Activated T-cell treated with anti-CD3 and anti-CD28 coated beads for 48 hours (primary cell): Measurements from ENCODE around the gene CCDC144A.
"Not testable (repeated sequence)": the region's sequence is repeated elsewhere in the genome, so short reads cannot be mapped to it uniquely, and the experiment has no call there.

ENCODE experiments used
- DNase-seq: peaks from one replicate; pipeline ENCODE4 v3.0.0-alpha.2; 2020; ENCODE audit warnings: low read depth

Gene CCDC144A, protein sequence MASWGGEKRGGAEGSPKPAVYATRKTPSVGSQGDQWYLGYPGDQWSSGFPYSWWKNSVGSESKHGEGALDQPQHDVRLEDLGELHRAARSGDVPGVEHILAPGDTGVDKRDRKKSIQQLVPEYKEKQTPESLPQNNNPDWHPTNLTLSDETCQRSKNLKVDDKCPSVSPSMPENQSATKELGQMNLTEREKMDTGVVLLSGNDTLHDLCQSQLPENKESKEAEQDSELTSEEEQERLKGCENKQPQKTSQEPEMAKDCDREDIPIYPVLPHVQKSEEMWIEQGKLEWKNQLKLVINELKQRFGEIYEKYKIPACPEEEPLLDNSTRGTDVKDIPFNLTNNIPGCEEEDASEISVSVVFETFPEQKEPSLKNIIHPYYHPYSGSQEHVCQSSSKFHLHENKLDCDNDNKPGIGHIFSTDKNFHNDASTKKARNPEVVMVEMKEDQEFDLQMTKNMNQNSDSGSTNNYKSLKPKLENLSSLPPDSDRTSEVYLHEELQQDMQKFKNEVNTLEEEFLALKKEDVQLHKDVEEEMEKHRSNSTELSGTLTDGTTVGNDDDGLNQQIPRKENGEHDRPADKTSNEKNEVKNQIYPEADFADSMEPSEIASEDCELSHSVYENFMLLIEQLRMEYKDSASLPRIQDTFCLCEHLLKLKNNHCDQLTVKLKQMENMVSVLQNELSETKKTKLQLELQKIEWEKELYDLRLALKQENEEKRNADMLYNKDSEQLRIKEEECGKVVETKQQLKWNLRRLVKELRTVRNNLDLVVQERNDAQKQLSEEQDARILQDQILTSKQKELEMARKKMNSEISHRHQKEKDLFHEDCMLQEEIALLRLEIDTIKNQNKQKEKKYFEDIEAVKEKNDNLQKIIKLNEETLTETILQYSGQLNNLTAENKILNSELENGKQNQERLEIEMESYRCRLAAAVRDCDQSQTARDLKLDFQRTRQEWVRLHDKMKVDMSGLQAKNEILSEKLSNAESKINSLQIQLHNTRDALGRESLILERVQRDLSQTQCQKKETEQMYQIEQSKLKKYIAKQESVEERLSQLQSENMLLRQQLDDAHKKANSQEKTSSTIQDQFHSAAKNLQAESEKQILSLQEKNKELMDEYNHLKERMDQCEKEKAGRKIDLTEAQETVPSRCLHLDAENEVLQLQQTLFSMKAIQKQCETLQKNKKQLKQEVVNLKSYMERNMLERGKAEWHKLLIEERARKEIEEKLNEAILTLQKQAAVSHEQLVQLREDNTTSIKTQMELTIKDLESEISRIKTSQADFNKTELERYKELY (N-terminal part only)

DNA sequence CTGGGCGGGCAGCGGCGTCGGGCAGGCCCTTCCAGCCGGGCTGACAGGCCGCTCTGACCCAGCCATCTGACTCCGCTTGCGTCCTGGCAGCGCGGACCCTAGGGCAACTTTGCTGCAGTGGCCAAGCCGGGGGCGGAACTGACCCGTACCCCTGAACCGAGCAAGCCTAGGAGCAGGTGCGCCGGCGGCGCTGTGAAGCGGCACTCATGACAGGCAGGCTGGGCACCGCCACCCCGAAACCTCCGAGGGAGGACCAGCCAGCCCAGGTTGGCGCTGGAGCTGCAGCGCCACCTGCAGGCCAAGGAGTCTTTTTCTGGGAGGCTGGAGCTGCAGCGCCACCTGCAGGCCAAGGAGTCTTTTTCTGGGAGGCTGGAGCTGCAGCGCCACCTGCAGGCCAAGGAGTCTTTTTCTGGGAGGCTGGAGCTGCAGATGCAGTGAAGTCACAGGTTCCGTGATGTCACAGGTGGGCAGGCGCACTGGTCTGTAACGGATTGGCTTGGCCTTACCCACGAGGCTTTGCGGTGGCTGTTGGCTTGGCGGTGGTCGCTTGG, at the start of gene CCDC144A:
TSS of gene CCDC144A (plus strand) at position 511 of the 551 bp plus-strand sequence. CDS start 160 bp downstream, outside the sequence.
- DNase-seq, result peak; percentile 67

DNA sequence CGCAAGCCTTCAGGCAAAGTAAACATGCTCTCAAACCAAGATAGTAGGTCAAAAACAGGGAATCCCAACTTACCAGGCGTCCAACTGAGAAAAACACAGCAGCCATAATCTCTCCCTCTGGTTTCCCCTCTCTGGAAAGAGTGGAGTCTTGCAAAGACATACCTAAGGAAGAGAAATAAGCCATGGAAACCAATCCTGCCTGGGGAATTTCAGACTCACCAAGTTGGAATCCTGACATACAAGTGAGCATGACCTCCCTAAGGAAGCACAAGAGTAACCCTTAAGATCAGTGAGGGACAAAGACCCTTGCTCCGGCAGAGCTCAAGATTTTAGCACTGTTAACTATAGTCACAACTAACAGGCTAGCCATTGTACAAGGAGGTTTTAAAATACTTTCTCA, 40.5 kb upstream of the CCDC144A start:
- no peak for DNase-seq

DNA sequence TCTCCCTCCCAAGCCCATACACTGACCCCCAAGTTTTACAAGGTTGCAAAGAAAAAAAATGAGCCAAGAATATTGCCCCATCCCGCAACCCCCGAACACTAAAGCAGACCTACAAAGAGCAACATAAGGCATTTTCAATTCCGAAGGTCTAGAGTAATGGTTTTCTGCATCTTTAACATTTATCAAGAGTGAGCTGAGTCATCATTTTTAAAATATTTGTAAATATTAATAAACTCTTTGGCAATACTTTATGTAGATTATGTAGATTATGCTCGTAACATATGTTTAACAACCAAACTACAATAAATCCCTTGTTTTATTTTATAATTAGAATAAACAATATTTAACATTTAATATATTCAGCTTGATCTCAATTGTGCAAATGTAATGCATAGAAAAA, 37.8 kb upstream of the CCDC144A start:
- no peak for DNase-seq

DNA sequence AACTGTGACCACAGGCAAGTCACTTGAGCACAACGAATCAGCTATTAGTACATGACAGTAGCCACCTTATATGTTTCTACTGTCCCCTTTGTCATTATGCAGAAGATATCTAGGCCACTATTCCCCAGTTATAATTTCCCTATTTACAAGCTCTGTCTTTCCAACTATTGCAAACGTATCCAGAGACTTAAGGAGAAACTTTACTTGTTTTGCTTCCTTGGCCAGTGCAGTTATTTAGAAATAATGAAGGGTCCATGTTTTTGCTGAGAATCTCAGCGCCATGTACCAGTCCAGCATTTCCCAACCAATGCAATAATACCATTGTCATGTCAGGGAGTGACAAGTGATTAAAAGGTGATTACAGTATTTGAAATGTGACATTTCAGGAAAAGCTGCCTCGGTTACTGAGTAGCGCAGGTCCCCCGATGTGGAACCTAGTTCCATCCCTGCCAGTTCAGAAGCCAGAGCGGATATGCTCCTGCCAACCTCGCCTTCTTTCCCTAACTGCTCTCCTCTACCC, 37.1 kb upstream of the CCDC144A start:
- no peak for DNase-seq

DNA sequence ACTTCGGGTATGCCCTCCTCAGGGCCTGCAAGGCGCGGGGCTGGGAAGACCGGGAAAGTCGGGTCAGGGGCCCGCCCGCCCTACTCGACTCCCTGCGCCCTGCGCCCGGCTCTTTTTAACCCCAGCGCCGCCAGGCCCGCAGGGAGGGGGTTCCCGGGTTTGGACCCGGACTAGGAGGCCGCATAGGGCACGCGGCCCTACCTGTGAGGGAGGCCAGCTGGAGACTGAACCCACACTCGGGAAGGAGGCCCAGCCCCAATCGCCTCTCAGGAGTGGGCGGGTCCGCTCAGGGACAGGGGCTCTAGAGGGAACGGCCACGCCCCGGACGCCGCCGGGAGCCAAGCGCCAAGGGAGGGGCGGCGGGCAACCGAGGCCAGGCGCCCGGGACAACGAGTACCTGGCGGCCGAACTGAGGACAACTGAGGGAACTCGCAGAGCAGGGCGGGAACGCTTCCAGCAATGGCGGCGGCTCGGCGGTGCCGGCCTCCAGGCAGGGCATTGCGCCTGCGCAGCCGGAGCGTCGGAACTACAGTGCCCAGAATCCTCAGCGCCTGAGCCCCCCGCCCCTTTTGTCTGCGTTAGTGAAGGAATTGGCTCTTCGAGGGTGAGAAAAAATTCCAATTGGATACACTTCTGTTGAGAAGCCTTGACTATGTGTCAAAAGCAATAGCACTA, 36.5 kb upstream of the CCDC144A start, which contains the start of gene ZNF624:
TSS of gene ZNF624 (minus strand) at position 484 of the 675 bp plus-strand sequence.
- peak; percentile 88 for DNase-seq

DNA sequence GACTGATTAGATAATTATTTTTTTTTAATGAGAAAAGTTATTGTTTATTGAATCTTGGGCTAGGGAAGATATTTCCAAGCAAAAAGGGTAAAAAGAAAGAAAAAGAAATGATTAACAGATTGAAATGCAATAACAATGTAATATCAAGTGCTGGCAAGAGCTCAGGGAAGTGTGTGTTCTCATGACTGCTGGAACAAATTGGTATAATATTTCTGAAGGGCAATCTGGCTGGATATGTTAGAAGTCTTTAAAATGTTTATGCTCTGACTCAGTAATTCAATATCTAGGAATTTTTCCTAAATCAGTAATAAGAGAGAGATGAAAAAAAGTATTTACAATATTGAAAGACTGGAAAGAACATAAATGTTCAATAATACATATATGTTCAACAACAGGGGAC, 28.8 kb upstream of the CCDC144A start:
- no peak for DNase-seq

DNA sequence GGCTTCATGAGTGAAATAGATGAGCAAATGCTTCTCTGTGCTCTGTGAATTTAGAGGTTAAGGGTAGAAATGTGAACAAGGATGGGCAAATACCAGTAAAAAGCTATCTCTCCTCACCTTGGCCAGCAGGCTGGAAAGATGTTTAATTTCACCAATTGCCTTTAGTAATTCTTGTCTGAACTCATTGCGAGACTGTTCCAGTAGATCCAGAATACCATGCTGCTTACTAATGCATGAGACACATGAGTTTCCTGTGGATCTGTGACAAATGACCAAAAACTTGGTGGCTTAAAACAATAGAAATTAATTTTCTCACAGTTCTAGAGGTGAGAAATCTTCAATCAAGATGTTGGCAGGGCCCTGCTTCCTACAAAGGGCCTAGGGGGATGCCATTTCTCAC, 27.1 kb upstream of the CCDC144A start:
- DNase-seq, result no peak

DNA sequence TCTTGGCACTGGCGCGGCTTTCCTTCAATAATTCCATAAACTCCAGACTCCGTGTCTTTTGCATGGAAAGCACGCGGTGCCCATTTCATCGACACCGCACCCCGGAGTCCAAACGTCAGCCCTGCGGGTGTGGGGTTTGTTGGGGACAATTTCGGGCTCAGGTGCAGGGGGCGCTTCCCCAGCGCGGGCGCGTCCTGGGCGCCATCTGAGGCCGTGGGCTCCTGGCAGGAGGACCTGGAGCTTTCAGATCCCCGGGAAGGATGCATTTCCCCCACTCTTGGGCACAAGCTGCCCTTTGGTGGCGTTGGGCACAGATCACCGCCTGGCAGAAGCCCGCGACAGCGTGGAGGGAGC, 23.5 kb upstream of the CCDC144A start:
- not testable (repeated sequence) for DNase-seq

DNA sequence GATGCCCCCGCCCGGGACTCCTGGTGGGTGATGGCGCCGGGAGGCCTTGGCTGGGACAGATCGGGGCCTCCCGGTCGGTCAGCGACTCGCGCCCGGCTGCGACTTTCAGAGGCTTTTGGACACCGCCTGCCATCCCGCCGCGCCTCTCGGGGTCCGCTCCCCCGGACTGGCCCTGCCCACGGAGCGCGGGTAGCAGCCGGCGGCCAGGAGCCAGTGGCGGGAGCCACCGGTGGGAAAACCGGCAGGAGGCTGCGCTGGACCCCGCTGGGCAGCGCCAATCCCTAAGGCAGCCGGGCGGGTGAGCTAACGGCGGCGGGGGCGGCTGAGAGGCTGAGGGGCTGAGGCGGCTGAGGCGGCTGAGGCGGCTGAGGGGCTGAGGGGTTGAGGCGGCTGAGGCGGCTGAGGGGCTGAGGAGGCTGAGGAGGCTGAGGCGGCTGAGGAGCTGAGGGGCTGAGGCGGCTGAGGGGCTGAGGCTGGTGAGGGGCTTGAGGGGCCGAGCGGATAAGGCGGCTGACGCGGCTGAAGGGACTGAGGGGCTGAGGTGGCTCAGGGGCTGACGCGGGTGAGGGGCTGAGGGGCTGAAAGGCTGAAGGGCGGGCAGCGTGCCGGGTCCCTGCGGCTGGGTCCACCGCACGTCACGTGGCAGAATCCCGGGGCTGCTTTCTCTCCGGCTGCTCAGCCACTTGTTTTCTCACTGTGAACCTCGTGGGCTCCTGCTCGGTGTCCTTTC, 23.0 kb upstream of the CCDC144A start:
- DNase-seq, result not testable (repeated sequence)

DNA sequence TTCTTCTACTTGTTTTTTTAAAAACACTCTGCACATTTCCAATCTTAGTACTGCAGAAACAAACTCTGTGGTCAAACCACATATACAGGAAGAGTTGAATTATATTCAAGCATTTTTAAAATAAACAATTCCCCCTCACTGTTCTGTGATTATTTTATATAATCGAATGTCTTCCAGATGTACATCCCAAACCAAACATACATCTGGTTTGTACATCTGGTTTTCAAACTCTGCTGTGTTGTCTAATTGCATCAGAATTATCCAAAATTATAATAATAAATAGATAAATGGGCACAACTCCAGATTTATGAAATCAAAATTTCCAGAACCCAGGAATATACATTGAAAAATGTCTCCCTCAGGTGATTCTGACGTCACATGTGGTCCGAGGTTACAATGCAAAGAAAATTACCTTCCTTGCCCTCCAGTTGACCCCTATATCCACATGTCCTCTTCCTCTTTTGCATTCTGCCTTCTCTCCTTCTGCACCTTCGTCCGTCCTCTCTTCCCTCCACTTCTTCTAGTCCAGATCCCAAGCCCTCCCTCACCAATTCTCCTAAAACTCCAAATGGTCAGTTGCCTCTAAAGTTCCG, 13.3 kb upstream of the CCDC144A start:
- DNase-seq, result no peak

DNA sequence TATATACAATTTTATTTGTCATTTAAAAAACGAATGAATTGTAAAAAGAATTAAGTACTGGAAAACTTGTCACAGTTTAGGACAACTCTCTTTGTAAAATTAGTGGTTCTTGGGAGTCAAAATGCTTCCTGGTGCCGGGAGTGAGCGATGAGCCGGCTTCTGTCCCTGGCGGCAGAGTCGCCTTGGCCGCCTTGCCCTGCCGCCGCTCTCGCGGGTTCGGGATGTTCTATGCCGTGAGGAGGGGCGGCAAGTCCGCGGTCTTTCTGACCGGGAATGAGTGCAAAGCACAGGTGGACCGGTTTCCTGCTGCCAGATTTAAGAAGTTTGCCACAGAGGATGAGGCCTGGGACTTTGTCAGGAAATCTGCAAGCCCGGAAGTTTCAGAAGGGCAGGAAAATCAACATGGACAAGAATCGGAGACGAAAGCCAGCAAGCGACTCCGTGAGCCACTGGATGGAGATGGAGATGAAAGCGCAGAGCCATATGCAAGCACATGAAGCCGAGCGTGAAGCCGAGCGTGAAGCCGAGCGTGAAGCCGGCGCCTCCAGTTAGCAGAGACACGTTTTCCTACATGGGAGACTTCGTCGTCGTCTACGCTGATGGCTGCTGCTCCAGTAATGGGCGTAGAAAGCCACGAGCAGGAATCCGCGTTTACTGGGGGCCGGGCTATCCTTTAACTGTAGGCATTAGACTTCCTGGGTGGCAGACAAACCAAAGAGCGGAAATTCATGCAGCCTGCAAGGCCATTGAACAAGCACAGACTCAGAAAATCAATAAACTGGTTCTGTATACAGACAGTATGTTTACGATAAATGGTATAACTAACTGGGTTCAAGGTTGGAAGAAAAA, 6.5 kb upstream of the CCDC144A start:
- not testable (repeated sequence) for DNase-seq

DNA sequence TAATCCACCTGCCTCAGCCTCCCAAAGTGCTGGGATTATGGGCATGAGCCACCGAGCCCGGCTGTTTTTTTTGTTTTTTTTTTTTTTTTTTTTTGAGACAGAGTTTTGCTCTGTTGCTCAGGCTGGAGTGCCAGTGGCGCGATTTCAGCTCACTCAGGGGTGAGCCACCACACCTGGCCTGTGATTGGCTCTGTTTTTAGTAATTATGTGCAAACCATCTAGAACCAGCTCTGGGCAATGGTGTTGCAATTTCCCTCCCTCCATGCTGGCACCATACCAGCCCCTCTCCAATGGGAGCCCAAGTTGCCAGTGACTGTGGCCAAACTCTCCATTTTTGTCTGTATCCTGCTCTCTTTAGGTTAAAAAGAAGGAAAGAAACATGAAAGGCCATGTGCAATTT, 4.0 kb upstream of the CCDC144A start:
- DNase-seq, result not testable (repeated sequence)

DNA sequence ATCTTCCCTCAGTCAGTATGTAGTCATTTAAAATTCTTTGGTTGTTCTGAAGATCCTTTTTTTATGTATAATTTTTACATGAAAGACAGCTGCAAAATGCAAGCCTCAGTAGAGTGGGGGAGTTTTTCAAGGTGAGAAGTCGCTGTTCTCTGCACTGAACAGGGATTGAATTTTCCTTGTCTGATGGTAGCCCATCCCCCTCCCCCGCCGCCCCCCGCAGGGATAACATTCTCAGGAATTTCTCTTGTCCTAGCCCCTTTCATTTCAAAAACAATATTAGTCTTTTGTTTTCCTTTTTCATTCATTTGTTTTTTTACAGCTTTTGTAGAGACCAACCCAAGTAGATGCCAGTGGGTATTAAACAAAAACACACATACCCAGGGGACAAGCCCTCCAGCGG, 2.9 kb upstream of the CCDC144A start:
- DNase-seq, result not testable (repeated sequence)

DNA sequence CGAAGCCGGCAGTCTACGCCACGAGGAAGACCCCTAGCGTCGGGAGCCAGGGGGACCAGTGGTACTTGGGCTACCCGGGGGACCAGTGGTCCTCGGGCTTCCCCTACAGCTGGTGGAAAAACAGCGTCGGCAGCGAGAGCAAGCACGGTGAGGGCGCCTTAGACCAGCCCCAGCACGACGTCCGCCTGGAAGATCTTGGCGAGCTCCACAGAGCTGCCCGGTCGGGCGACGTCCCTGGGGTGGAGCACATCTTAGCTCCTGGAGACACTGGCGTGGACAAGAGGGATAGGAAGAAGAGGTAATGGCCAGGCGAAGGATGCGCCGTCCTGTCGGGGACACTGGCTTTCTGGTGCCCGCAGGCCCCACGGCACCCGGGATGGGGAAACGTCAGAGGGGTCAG, 406 bp downstream of the CCDC144A start:
- DNase-seq, result not testable (repeated sequence)

DNA sequence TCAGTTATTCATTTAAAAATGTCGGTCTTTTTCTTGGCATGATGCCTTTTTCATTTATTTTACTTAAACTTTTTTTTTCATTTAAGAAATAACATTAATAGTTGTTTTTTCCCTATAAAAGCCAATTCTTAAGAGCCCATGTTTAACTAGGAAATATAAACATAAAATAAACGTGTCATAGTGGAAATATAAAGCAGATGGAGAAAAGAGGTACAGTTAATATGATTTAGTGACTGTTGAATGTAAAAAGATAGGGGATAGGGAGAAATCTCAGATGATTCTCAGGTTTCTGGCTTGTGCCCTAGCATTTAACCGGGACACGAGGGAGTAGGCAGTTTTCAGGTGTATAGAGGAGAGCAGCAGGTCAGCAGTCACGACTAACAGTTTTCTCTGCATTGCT, 7.6 kb downstream of the CCDC144A start:
- not testable (repeated sequence) for DNase-seq

DNA sequence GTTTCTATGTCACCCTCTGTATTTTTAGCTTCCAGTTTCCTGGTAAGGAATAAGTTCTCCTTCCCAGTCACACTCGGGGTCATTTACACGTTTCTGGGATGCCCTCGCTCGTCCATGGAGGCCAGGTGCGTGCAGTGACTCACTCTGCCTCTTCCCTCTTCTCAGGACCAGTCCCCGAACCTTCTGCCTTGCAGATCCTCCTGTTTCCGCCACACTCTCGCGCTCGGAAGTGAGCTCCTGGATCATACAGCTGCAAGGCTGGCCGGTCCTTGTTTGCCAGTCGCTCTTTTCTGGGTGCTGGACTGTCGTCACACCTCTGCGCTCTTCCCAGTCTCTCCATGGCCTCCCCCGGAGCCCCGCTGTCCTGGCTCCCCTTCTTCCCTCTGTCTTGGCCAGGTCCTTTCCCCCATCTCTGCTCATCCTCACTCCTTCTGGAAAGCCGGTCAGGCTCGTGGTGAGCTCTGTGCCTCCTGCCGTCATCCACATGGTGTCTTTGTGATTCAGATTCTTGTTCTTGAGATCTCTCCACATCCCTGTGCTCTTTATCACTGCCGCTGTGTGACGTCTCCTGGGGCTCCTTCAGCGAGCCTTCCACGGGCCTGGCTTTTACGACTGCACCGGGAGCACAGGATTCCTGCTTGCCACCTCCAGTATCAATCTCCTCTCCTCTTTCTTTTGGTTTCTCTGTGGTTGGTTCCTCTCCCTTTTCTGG, 55.6 kb downstream of the CCDC144A start:
- DNase-seq, result not testable (repeated sequence)

DNA sequence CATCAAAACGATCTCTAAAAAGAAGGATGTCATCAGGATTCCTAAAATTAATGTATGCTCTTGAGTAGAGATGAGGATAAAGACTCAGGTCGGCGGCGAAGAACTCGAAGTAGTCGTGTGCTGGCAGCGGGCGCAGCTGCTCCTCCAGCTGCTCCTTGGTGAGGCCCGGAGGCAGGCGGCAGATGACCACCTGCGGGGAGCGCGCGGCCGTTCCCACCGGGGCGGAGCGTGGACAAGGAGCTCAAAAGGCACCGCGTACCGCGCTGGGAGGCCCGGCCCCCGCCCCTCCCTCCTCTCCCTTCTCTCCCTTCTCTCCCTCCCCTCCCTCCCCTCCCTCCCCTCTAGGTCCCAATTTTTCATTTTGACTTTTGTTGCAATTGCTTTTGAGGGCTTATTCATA, 56.5 kb downstream of the CCDC144A start:
- not testable (repeated sequence) for DNase-seq

DNA sequence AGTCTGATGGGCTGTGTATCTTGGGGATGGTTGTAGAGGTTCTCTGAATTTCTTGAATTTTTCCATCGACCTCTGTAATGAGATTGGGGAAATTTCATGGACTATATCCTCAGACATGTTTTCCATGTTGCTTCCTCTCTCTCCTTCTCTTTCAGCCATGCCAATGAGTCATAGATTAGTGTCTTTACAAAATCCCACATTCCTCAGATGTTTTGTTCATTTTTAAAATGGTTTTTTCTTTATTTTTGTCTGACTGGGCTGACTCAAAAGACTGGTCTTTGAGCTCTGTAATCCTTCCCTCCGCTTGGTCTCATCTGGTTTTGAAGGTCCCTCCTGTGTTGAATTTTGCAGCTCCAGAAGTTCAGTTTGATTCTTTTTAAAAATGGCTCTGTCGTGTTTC, 60.5 kb downstream of the CCDC144A start:
- DNase-seq, result not testable (repeated sequence)
